Posterior cingulate gyrus (tissue), 11 donors: ENCODE data around the gene LDLRAD4.
A peak's percentile ranks its signal among the peaks of the same experiment; 100 is the strongest.
"Not testable (repeated sequence)": the region's sequence is repeated elsewhere in the genome, so short reads cannot be mapped to it uniquely, and the experiment has no call there.

Source experiments
- DNase-seq, 10 donors: peaks; one replicate each; pipeline versions ENCODE4 v3.0.0 to v3.0.0-alpha.2; 2020 to 2021; ENCODE audit warnings: mixed read lengths in 3 of 10
- intact Hi-C: fragments of 100-400 bp; cut with DNase I; formaldehyde crosslinking; loops from one replicate; pipeline ENCODE4 v1.15.1; 2023

The LDLRAD4 gene

DNA sequence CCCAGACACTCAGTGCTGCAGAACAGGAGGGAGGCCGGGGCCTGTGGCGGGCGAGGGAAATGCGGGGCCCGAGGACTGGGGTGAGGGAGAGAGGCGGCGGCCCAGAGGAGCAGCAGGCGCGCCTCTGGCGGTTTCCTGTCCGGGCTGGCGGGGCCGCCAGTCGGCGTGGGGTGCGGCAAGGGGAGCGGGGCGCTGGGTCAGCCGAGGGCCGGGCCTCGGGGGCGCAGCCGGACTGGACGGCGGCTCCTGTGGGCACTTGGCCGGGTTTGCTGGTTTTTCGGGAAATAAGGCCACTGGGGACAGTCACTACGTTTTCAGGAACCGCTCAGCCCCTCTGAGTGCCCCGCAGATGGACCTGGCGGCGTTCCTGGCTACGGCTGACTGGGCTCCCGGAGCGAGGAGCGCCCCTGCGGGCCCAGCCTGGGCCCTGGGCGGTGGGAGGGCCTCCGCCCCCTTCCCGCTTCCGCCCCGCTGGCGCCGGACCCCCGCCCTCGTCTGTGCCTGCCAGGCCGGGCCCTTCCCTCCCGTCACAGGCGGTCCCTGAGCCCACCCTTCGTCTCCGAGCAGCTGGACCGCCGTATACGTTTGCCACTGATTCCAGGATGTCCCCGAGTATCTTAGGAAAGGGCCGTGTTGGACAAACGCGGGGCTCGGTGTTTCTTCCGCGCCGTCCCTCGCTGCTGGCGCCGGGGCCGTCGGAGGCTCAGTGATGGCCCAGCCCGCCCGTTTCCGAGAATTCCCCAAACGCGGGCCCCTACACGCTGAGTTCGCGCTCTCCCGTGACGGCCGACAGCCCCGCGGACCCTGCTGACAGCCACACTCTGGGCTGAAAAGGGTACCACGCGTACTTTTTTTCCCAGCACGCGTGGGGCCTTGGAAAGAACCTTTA is 423.2 kb downstream of the LDLRAD4 start:
- intact Hi-C loops, result no loop called here
- DNase-seq, result peak in 3 of 10 donors; percentile 67 to 88 (median 79)

DNA sequence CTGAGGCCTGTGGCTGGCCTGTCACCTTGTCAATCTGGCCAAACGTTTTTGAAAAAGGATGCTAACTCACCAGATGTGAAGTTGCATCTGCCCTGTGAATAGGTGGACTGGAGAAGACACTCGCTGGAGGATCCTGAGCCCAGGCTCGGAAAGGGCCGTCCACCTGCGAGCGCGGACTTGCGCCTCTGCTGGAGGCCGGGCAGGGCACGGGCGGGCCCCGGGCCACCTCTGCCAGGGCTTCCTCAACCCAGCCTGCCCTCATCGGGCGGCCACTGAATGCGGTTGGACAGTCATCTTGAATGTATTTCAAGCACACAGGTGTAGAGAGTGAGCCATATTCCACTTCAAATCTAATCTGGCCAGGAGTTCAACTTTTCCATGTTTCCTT is 423.9 kb downstream of the LDLRAD4 start:
- DNase-seq, result peak in 3 of 10 donors; percentile 61 to 78 (median 69)
- intact Hi-C loops, result no loop called here

DNA sequence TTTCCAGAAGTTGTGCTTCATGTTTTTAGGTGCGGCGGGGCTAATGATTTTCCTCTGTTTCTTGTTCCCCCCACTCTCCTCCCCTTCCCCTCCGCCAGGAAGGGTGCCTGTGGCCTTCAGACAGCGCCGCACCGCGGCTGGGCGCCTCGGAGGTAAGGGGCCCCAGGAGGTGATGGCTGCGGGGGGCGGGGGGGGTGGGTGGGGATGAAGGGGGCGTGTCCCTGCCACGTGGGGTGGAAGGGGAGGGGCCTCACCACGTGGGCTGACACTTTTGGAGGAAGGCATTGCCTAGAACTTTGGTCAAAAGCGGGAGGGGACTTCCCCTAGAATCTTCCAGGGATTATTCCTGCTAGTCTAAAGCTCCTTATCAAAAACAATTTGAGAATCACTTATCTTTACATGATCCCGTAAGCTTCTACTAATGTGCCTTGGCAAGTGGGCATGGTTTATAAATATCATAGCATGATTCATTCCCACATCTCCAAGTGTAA is 424.7 kb downstream of the LDLRAD4 start:
- peak in 2 of 10 donors; percentile 49 to 54 for DNase-seq
- intact Hi-C loops, result no loop called here

- peak in 3 of 10 donors; percentile 24 to 70 (median 65) for DNase-seq
- intact Hi-C loops, result no loop called here
Observed at GRCh38 chr18:13645093-13645492, 426.5 kb downstream of the LDLRAD4 start.

DNA sequence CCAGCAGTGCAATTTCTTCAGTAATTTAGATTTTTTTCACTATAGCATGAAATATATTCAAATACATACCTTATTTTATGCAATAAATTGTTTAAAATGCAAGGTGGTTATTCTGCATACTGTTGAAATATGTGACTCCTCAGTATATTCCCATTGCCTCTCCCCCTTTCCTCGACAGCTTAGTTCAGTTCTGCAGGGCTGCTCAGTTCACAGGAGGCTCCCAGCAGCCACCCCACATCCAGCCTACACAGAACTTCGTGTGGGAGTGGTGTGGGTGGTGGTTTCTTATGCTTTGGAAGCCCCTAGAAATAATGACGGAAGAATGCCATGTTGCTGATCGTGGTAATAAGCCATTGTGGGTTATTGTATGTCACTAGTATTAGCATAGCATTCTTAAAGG is 428.1 kb downstream of the LDLRAD4 start:
- no peak for DNase-seq
- intact Hi-C loops, result no loop called here

GRCh38 chr18:13647761-13648160 is 429.2 kb downstream of the LDLRAD4 start:
- intact Hi-C loops, result no loop called here
- peak in 1 of 10 donors; percentile 46 for DNase-seq

DNA sequence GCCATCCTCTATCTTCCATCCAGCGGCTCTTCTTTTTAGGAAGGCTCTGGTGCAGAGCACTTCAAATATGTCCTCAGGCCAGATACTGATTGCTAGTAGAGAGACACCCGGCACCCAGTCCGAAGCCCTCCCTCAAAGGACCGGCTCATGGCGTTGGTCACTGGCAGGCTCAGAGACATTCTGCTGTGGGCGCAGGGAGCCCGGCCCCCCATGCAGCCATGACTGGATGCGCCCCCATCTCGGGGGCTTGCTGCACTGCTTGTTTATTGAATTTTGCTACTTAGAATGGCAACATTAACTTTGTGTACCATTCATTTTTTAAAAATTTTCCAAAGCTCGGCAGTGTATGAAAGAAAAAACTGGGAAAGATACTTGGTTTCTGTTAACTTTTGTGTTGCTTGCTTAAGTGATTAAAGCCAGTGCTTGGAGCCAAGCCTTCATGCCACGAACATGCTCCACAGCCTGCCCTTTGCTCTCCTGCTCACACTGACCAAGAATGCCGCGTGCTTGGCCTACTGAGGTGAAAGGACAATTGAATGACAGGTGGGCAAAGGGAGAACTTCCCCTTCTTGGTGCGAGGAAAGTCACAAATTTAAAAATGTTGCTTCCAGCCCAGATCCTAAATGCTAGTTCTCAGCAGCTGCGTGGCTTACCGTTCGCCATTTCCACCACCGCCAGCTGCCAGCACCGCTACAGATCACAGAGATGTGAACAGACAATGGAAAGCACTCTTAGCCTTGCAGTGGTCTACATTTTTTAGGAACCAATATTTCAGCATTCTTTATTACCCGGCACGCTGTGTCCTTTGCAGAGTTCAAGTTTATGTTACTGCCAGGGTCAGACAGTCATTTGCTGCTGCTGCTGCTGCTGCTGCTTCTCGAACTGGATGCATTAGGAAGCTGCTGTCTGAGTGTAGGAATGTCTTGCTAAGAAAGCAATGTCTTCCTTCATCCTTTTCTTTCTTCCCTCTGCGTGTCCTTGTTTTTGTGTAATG is 431.1 kb downstream of the LDLRAD4 start:
- intact Hi-C loops, result no loop called here
- peak in 2 of 10 donors; percentile 47 to 79 for DNase-seq

DNA sequence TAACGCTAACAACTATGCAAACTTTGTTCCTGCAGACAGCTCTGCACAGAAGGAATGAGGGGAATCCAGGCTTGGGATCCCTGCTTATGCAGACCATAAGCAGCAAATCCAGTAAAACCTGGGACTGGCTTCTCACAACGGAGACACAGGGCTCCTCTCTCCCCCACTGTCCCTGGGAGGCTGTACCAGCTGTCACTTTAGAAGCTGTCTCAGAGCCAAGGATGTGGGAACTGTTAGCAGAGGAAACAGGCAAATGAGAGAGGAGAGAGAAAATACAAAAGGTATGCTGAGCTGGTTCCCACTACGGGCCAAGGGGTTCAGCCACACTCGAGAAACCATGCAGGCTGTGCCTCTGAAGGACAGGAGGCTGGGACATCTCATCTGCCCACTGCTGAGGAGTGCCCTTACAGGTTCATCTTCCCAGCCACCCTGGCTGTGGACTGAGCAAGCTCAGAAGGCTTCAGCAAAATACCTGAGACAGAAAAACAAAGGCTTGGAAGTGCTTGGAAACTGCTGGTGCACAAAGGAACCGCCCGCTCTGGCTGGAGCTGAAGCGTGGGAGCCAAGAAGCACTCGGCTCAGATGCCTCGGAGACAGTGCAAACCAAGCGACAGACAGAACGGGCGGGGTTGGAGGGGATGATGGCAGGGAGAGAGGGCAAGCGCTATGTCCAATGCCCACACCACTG is 435.3 kb downstream of the LDLRAD4 start:
- peak in 8 of 10 donors; percentile 42 to 92 (median 60) for DNase-seq

DNA sequence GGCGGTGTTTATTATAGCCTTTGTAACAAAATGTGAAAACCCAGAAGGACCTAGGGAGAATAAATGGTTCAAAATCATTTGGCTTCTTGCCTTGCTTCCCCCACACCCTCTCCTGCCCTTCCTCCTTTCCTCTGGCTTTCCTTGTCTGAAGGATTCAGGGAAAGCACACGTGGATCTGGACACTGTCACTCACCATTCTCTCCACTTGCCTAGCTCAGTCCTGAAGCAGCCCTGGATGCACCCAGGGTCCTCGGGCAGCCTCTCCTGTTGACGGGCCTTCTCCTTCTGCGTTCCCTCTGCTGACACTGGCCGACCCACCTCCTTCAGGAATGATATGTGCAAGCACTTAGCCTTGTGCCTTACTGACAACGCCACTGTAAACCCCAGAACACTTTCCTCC is 439.4 kb downstream of the LDLRAD4 start:
- DNase-seq, result no peak
- intact Hi-C loops, result no loop called here

More for the DNA sequence above, 435.3 kb downstream of the LDLRAD4 start:
- intact Hi-C loops, result no loop called here

DNA sequence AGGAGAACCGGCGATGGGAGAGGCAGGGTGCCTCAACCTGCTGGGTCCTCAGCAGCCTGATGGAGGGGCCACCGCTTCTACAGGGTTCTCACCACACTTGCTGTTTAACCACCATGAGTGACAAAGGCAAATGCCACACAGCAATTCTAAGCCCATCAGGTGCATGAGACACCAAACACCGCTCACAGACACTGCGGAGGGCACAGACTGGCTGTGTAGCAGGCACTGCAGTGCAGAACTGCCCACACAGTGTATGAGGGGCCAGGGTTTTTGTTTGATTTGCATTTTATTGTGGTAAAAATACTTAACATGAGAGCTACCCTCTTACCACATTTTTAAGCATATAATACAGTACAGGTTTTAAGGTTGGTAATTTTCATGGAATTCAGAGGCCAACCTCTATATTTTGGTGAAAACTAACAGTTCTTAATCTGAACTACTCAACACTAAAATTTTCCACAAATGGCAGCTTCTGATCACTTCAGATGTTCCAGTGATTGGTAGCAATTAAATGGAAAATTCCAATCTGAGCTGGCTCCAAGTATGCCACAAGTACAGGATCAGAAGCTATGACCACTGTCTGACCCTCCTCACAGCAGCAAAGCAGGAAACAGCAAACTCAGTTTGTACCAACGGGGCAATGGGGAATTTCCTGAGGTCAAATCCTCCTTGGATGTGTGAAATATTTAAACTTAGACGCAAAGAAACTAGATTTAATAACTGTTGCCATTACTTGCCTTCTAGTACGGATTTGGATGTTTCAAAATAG is 440.1 kb downstream of the LDLRAD4 start:
- DNase-seq, result no peak
- intact Hi-C loops, result no loop called here

DNA sequence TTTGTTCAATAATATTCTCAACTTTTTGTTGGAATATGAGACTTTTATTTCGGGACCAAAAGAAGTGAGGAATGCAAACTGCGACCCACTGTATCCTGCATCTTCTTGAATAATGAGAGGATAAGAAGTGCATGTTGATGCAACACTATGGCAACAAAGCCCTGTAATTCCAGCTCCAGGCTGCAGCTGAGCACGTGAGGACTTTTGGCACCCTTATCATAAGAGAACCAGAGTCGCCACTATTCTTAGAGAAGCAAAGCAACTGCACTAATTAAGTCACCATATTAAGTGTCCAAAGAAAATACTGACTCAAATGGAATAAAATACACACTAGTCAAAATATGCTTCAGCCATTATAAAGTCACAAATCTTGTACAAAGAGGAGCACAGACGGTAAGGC is 441.9 kb downstream of the LDLRAD4 start:
- intact Hi-C loops, result no loop called here
- DNase-seq, result no peak

DNA sequence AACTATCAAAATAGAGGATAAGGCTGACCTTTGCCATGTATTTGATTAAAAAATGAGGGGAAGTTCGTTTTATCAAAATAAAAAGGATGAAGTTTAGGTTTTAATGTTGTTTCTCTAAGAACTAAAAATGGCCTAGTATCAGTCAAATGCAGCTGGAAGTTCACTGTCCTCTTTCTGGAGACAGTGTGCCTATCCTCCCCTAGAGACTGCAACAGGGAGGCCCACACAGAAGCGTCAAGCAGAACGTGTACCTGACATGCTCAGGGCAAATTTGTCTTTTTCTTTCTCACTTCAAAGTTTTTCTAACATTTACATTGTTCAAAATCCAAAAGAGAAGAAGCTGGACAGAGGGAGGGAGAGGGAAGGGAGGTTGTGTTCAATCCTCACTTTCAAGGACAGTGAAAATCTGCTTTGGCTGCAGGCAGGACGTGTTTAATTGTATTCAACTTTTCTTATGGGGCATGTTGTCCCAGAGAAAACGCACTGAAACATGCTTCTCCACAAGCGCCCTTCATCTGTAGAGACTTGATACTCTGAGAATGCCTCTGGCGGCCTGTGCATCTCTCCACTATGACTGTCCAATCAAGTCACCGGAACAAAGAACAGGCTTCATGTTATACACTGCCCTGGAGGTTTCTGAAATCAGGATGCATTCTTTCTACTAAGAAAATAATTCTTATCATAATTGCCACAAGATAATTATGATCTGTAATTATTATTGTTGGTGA is 442.7 kb downstream of the LDLRAD4 start:
- DNase-seq, result no peak
- intact Hi-C loops, result no loop called here

GRCh38 chr18:13661779-13662256 is 443.3 kb downstream of the LDLRAD4 start:
- DNase-seq, result no peak
- intact Hi-C loops, result no loop called here

GRCh38 chr18:13672657-13673056 is 454.1 kb downstream of the LDLRAD4 start:
- intact Hi-C loops, result no loop called here
- DNase-seq, result no peak

DNA sequence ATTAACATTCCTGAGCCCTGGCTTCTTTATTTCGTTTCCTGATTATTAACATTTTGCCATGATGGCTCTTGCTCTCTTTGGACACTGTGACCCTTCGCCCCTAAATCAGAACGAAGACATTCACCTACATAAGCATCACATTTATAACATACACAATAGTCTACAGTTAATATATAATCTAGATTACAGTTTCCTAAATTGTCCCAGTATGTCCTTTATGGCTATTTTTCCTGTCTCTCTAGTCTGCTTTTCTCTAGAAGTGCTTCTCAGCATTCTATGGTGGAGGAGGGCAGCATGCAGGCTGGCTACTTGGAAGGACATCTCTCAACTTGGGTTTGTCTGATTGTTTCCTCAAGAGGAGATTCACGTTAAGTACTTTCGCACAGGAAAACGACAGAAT is 457.9 kb downstream of the LDLRAD4 start:
- intact Hi-C loops, result no loop called here

GRCh38 chr18:13677350-13677749 is 458.8 kb downstream of the LDLRAD4 start:
- intact Hi-C loops, DNase-seq: not testable (repeated sequence)

More for the DNA sequence above, 457.9 kb downstream of the LDLRAD4 start:
- DNase-seq, result no peak

GRCh38 chr18:13680612-13681011 is 462.1 kb downstream of the LDLRAD4 start:
- intact Hi-C loops, result no loop called here
- DNase-seq, result peak in 4 of 10 donors; percentile 25 to 86 (median 50)

GRCh38 chr18:13681701-13682100 is 463.1 kb downstream of the LDLRAD4 start:
- no peak for DNase-seq
- intact Hi-C loops, result no loop called here

DNA sequence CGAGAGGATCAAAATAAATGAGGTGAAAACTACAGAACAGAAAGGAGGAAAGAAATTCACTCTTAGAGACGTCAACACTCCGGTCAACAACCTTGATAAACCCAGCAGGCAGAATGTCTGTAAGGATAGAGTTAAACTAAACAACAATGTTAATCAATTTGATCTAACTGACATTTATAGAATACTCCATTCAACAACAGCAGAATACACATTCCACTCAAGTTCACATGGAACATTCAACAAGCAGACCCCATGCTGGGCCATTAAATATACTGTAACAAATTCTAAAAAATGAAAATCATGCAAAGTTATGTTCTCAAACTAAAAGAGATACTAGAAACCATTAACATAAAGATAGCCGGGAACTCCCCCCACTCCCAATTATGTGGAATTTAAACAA is 466.0 kb downstream of the LDLRAD4 start:
- intact Hi-C loops, result no loop called here
- DNase-seq, result no peak
